RCC 7860 (cell line): ENCODE results near the gene POU2F3.
"Not testable (repeated sequence)": the region's sequence is repeated elsewhere in the genome, so short reads cannot be mapped to it uniquely, and the experiment has no call there.

ENCODE experiments used
- DNase-seq: peaks from one replicate; pipeline ENCODE4 v3.0.0-alpha.2; 2015; ENCODE audit warnings: low spot score
- FAIRE-seq: peaks from 2 replicates; lab custom pipeline; 2012; peaks lifted over from hg19 to GRCh38; lab: Jason Lieb, UNC

Gene POU2F3

GRCh38 chr11:120248551-120249278, 8.8 kb downstream of the POU2F3 start:
- FAIRE-seq = peak; percentile 81
- peak; percentile 33 for DNase-seq

GRCh38 chr11:120249279-120250262, 9.6 kb downstream of the POU2F3 start:
- FAIRE-seq (no peak), DNase-seq (no peak)

GRCh38 chr11:120253377-120253776, 13.4 kb downstream of the POU2F3 start:
- DNase-seq, FAIRE-seq: not testable (repeated sequence)

- FAIRE-seq (no peak), DNase-seq (no peak)
Observed at GRCh38 chr11:120254788-120255518, 15.0 kb downstream of the POU2F3 start.

- DNase-seq (no peak), FAIRE-seq (no peak)
Observed at GRCh38 chr11:120255519-120255866, 15.6 kb downstream of the POU2F3 start.

GRCh38 chr11:120256178-120256577, 16.2 kb downstream of the POU2F3 start:
- no peak for FAIRE-seq
- DNase-seq = no peak

GRCh38 chr11:120256779-120257178, 16.8 kb downstream of the POU2F3 start:
- FAIRE-seq (no peak), DNase-seq (no peak)

- FAIRE-seq = no peak
- no peak for DNase-seq
Observed at GRCh38 chr11:120257346-120257745, 17.4 kb downstream of the POU2F3 start.

GRCh38 chr11:120258661-120259060, 18.7 kb downstream of the POU2F3 start:
- DNase-seq = no peak
- FAIRE-seq = no peak

- DNase-seq (no peak), FAIRE-seq (no peak)
Observed at GRCh38 chr11:120259241-120259640, 19.3 kb downstream of the POU2F3 start.

- FAIRE-seq = no peak
- DNase-seq = no peak
Observed at GRCh38 chr11:120259988-120260565, 20.1 kb downstream of the POU2F3 start.

GRCh38 chr11:120260616-120261015, 20.7 kb downstream of the POU2F3 start:
- no peak for FAIRE-seq
- no peak for DNase-seq

- FAIRE-seq = no peak
- DNase-seq = no peak
Observed at GRCh38 chr11:120261321-120261720, 21.4 kb downstream of the POU2F3 start.

- DNase-seq (no peak), FAIRE-seq (no peak)
Observed at GRCh38 chr11:120261931-120262330, 22.0 kb downstream of the POU2F3 start.

- no peak for DNase-seq
- no peak for FAIRE-seq
Observed at GRCh38 chr11:120267319-120267718, 27.4 kb downstream of the POU2F3 start.

- FAIRE-seq (no peak), DNase-seq (no peak)
Observed at GRCh38 chr11:120268686-120269085, 28.7 kb downstream of the POU2F3 start.

GRCh38 chr11:120270386-120270785, 30.4 kb downstream of the POU2F3 start:
- FAIRE-seq (no peak), DNase-seq (no peak)

GRCh38 chr11:120271672-120272071, 31.7 kb downstream of the POU2F3 start:
- DNase-seq (no peak), FAIRE-seq (no peak)

GRCh38 chr11:120272303-120272702, 32.4 kb downstream of the POU2F3 start:
- DNase-seq (peak; percentile 27), FAIRE-seq (no peak)

GRCh38 chr11:120273432-120273831, 33.5 kb downstream of the POU2F3 start:
- FAIRE-seq = no peak
- peak; percentile 36 for DNase-seq

- not testable (repeated sequence) for FAIRE-seq
Observed at GRCh38 chr11:120273956-120274355, 34.0 kb downstream of the POU2F3 start.

More at GRCh38 chr11:120273956-120274355, 34.0 kb downstream of the POU2F3 start:
- not testable (repeated sequence) for DNase-seq
